Left ventricle myocardium superior (tissue), 1 donor: ENCODE results near the gene COL18A1. TPM values are rescaled to one million over a fixed set of nuclear protein-coding genes. Genes with fewer than 3 reads are reported as not detected.
"Not testable (repeated sequence)": the region's sequence is repeated elsewhere in the genome, so short reads cannot be mapped to it uniquely, and the experiment has no call there.

Source experiments
- ATAC-seq: fragments of 200-7000 bp; cut with Tn5 transposase; one replicate; pipeline ENCODE4 v1.9.1; 2020; ENCODE audit warnings: mild to moderate bottlenecking, moderate library complexity
- DNase-seq: peaks from one replicate; pipeline ENCODE4 v3.0.0-alpha.2; 2020
- intact Hi-C: fragments of 100-400 bp; cut with micrococcal nuclease; formaldehyde crosslinking; loops from one replicate; pipeline ENCODE4 v1.11.0; 2022
- total RNA-seq: library from RNA; stranded (reverse); fragmentation: NEBNext Ultra II Directional; extraction: Animal tissue kit (Norgen Biotek cat#: 25700); gene quantifications from one replicate; pipeline ENCODE4 v1.2.1, GENCODE V29; 2021
- donor health status: DM: no; HTN: yes; CAD: no; lungs with severe emphysema.

COL18A1 gene
- total RNA-seq, 1 donor from 2014 or later: 52.4 TPM

DNA sequence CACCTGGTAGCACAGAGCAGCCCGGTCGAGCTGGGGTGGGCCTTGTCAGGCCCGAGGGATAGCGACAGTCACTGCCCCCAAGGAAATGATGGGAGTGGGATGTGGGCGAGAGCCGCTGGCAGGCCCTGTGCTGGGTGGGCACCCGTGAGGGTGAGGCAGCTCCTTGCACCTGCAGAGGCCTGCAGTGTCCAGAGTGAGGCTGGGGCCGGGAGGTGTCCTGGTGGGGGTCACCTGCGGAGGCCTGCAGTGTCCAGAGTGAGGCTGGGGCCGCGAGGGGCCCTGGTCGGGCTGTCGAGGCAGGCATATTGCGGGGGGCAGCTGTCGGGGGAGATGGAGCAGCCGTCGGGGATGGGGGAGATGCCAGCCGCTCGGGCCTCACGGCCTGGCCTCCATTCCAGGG lies 87.8 kb downstream of the COL18A1 start:
- intact Hi-C loops: no loop called here
- DNase-seq (no peak), ATAC-seq (no peak)

DNA sequence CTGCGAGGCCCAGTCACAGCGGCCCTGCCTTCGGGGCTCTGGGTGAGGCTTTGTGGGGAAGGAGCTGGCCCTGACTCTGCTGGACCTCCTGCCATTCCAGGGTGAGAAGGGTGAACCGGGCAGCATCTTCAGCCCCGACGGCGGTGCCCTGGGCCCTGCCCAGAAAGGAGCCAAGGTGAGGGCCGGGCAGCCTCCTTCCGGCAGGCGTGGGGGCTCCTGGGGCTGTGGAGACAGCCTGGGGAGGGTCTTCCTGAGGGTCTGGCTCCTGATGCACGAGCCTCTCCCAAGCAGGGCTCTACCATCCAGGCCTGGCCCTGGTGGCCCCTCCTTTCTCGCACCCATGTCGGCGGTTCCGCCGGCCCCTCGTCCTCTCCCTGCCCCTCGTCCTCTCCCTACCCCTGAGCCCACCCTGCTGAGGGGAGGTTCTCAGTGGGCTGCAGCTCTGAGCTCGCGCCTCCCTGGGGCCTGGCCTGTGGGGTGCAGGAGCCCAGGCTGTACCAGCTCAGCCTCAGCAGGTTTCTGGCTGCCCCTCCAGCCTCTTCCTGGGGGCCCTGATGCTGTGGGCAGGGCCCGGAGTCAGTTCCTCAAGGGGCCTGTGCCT lies 88.5 kb downstream of the COL18A1 start:
- intact Hi-C loops: no loop called here
- DNase-seq (no peak), ATAC-seq (no peak)

DNA sequence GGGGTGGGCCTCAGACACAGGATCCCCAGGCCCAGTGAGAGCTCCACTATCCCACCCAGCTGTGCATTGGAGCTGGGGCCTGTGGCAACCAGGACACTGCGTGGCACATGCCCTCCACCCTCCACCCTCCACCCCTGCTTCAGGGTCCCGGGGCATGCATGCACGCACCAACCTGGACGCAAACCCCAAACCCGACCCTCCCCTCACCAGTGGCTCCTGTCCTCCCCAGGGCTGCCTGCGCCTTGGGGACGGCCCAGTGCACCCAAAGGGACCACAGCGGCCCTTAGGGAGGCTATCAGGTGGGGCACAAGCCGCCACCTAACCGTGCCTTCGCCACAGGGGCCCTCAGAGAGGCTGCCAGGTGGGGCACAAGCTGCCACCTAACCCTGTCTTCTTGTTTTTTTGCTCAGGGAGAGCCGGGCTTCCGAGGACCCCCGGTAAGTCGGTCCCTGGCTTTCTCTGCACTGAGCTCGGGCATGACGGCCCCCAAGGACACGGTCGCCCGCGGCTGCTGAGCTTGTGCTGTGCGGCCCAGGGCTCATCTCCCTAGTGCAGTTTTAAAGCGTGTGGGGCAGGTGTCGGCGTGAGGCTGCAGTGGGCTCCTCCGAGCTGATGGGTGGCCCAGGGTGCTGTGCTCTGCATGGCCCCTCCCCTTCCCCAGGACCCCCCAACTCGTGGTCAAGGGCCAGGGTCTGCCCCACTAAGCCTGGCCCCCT lies 89.3 kb downstream of the COL18A1 start:
- ATAC-seq: no peak
- intact Hi-C loops: no loop called here
- DNase-seq: no peak

DNA sequence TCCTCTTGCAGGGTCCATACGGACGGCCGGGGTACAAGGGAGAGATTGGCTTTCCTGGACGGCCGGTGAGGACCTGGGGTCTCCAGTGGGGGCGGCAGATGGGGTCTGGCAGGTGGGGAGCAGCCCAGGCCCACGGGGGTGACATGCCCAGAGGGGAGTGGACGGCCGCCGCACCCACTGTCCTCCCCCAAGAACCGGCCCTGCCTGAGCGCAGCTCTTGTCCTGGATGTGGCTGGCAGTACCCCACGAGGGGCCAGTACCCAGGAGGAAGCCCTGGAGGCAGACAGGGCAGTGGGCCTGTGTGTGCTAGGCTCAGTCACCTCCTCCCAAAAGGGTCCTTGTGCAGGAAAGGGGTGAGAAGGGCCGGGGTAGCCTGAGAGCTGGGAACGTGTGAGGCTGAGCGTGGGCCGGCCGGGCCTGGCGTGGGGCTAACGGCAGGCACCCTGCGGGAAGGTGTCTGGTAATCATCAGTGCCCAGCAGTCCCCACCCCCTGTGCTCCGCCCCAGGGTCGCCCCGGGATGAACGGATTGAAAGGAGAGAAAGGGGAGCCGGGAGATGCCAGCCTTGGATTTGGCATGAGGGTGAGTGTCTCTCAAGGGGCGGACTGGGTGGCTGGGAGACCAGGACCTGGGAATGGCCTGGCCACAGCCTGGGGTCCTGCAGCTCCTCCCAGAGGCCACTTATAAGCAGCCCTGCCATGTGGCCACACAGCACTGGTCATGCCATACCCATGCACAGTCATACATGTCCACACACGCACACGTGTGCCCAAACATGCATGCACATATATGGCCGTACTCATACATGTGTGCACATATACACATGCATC lies 90.1 kb downstream of the COL18A1 start:
- ATAC-seq: no peak
- peak; percentile 19 for DNase-seq
- intact Hi-C loops: no loop called here

DNA sequence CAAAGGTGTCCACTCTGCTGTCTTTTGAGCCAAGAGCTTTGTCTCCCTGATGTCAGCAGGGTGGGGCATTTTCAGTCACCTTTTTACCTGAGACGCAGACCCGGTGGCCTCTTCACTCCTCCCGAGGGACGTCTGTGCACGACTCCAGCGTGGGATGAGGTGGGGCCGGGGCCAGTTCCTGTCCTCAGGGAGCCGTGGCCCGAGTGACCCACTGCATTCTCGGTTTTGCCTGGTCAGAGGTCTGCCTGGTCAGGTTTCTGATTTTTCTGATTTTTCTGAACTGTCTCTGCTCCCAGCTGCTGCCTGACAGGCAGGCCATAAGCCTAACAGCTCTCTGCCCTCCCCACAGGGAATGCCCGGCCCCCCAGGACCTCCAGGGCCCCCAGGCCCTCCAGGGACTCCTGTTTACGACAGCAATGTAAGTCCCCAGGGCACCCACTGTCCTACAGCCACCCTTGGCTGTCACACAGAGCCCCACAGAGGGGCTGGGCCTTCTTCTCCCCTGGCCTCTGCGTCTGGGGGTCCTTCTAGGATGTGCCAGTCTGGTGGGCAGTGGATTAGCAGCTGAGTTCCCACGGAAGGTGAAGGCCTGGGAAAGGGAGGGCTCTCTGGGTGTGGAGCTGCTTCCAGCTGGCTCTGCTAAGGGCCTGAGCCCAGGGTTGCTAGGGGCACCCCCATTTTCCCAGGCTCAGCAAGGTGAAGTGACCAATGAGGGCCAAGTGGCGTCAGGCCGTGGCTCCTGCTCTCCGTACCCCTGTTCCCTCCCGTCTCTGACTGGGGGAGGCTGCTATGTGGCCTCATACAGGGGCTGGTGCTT lies 91.4 kb downstream of the COL18A1 start:
- intact Hi-C loops: no loop called here
- ATAC-seq: no peak
- DNase-seq: peak; percentile 16

DNA sequence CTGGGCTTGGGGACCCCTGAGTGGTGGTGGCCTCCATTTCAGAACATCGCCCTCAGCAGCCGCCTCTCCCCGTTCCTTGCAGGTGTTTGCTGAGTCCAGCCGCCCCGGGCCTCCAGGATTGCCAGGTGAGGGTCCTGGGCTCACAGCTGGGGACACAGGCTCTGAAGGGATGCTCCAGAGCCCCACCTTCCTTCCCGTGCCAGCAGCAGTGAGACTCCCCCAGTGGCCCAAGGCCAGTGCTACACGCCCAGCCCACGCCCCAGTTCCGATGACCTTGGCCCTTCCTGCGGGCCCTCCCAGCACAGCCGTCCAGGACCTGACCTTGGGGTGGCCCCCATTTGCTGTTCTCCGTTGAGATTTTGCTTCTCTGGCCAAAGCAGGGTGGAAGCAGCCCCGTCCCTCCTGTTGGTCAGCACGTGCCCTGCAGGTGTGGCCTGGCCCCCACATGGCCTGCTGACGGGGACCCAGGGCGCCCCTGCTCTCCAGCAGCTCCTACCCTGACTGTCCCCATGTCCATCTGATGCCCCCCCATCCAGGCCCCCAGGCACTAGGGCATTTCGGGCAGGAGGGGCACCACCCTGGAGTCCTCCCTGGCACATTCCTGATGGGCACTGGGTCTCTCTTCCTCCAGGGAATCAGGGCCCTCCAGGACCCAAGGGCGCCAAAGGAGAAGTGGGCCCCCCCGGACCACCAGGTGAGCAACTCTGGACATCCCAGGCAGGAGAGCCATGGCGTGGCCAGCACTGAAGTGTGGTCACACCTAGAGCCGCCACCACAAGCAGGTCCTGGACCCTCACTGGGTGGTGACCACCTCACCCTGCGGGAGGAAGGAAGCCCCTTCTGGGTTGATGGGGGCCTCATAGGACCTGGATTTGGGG lies 92.2 kb downstream of the COL18A1 start:
- ATAC-seq (no peak), DNase-seq (peak; percentile 23)
- intact Hi-C loops: no loop called here

DNA sequence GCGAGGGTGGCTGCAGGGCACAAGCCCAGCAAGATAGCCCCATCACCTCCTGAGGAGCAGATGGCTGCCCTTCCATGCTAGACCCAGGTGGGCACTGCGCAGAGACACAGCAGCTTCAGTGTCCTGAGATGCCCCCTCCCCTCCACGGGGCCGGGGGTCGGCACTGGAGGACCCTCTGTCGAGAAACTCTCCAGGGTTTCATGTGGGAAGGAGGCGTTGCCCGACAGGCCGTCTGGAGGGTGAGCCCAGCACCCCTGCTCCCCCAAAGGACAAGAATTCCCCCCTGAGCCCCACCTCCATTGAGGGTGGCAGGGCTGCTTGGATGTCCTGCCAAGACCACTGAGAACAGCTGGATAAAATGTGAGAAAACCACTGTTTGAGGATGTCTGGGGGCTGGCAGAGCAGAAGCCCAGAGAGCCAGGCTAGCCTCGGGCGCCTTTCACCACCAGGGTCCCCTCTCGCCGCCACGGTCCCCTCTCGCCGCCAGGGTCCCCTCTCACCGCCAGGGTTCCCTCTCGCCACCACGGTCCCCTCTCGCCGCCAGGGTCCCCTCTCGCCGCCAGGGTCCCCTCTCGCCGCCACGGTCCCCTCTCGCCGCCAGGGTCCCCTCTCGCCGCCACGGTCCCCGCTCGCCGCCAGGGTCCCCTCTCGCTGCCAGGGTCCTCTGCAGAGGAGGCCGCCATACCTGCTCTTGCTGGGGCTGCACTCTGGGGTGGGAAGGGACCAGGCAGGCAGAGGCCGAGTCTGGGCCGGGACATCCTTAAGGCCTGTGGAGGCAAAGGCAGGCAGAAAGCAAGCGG lies 93.1 kb downstream of the COL18A1 start:
- DNase-seq (peak; percentile 26), ATAC-seq (no peak)
- intact Hi-C loops: no loop called here

DNA sequence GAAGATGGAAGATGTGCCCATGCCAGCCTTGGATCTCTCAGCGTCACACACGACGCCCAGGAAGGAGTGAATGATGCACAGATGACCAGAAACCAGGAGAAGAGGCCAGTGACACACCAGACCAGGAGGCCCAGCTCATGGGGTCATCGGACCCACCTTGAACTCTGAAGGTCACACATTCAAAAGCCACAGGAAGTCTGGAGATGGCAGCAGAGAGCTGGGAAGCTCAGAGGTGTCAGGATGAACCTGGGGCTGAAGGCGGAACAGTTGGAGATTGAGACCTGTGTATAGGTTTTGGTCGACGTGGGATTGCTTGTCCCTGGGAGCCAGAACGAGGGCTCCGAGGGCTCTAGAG lies 93.7 kb downstream of the COL18A1 start:
- intact Hi-C loops: no loop called here
- ATAC-seq (no peak), DNase-seq (peak; percentile 10)

DNA sequence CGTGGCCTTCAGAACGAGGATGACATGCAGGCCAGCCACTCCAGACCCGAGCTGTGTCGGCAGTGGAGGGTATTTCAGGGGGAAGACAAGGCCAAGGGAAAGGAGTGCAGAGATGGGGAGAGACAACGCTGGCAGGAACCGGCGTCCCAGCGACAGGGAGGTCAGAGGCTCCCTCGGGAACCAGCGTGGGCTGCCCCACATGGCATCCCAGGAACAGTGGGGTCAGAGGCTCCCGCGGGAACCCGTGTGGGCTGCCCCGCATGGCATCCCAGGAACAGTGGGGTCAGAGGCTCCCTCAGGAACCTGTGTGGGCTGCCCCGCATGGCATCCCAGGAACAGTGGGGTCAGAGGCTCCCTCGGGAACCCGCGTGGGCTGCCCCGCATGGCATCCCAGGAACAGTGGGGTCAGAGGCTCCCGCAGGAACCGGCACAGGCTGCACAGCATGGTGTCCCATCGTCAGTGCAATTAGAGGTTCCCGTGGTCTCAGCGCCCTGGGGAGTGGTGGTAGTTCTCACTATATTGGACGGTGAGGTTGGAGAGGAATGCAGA lies 94.3 kb downstream of the COL18A1 start:
- DNase-seq (peak; percentile 20), ATAC-seq (no peak)
- intact Hi-C loops: no loop called here

DNA sequence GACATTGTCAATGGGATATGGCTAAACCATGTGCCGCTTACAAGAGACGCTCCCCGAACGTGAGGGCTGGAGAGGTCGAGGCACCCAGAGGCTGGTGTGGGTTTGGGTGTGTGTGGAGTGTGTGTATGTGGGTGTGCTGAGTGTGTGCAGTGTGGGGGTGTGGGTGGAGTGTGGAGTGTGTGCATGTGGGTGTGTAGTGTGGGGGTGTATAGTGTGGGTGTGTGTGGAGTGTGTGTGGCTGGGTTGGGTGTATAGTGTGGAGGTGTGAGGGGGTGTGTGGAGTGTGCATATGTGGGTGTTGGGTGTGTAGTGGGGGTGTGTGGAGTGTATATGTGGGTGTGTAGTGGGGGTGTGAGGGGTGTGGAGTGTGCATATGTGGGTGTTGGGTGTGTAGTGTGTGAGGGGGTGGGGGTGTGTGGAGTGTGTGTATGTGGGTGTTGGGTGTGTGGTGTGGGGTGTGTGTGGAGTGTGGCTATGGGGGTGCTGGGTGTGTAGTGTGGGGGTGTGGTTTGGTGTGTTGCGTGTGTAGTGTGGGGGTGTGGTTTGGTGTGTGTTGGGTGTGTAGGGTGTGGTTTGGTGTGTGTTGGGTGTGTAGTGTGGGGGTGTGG lies 95.1 kb downstream of the COL18A1 start:
- intact Hi-C loops: no loop called here
- DNase-seq (peak; percentile 13), ATAC-seq (no peak)

DNA sequence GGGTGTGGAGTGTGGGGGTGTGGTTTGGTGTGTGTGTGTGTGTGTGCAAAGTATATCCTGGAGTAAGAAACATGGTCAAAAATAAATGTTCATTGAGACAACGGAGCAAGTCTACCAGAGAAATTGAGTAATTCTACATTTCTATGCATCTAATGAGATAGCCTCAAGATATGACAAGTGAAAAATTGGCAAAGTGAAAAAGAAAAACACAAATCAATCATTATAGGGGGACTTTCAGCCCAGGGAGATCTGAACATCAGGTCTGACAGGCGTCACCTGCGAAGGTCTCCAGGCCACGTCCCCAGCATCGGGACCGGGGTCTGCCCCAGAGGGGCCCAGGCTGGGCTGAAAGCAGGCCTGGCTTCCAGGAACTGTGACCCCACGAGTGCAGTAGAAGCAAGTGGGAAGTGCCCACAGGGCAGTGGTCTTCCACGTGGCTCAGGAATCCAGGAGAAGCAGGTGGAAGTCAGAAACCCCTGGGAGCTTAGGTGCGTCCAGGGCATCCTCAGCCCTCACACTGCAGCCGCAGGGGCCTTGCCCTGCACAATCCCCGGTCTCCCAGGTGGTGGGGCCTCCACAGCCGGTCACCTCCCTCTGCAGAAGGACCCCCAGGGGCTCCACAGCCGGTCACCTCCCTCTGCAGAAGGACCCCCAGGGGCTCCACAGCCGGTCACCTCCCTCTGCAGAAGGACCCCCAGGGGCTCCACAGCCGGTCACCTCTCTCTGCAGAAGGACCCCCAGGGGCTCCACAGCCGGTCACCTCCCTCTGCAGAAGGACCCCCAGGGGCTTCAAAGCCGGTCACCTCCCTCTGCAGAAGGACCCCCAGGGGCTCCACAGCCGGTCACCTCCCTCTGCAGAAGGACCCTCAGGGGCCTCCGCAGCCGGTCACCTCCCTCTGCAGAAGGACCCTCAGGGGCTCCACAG lies 96.4 kb downstream of the COL18A1 start:
- ATAC-seq, intact Hi-C loops: not testable (repeated sequence)
- peak; percentile 14 for DNase-seq

DNA sequence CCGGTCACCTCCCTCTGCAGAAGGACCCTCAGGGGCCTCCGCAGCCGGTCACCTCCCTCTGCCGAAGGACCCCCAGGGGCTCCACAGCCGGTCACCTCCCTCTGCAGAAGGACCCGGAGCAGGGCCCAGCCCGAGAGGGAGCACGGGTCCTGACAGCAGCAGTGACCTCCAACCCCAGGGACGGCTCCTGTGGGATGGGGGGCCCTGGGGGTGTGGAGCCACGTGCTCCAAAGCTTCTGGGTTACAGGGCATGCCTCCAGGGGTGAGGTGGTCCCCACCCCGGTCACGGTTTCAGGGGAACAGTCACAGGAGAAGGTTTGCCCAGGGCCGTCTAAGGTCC lies 97.0 kb downstream of the COL18A1 start:
- peak; percentile 25 for DNase-seq
- intact Hi-C loops: no loop called here
- no peak for ATAC-seq

DNA sequence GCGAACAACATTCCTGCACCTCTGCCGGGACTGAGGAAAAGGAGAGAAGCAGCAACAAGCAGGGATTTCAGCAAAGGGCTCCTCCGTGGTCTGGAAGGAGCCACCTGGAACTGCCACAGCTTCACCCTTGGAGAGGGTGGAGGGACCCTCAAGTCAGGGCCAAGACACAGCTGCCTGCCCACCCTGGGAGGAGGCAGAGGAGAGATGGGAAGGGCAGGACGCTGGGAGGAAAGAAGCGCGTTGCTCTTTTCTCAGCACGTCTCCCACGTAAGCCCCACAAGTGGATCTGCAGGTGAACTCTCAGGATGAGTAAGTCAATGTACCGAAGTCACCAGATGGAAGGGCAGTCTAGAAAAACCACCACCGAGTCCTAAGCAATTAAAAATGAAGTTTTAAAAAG lies 97.6 kb downstream of the COL18A1 start:
- ATAC-seq (no peak), DNase-seq (peak; percentile 8)
- intact Hi-C loops: no loop called here

DNA sequence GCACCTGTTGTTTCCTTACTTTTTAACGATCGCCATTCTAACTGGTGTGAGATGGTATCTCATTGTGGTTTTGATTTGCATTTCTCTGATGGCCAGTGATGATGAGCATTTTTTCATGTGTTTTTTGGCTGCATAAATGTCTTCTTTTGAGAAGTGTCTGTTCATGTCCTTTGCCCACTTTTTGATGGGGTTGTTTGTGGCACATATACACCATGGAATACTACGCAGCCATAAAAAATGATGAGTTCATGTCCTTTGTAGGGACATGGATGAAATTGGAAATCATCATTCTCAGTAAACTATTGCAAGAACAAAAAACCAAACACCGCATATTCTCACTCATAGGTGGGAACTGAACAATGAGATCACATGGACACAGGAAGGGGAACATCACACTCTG lies 98.3 kb downstream of the COL18A1 start:
- ATAC-seq, DNase-seq, intact Hi-C loops: not testable (repeated sequence)

DNA sequence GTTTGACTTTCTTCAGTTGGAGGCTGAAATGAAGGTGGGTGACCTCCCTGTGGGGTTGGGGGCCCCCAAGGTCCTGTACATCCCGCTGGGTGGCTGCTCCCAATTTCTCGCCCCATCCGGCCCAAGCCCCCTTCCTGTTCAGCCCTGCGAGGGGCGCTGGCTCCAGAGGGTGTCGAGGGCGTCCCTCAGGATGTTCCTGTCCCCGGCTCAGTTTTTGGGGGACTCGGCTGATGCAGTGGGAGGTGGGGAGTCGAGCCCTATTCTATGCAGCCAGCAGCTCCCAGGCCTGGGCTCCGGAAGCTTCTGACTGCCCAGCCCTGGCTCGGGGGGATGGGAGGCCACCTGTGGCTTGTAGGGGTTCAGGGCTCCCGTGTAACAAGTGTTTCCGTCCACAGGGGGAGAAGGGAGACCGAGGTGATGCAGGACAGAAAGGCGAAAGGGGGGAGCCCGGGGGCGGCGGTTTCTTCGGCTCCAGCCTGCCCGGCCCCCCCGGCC lies 99.1 kb downstream of the COL18A1 start:
- ATAC-seq: no peak
- peak; percentile 18 for DNase-seq
- intact Hi-C loops: no loop called here
